Activated CD8-positive, alpha-beta memory T cell treated with anti-CD3 and anti-CD28 coated beads, Interleukin-2, amount 10 ng/mL, durations not matched to agents 7 days and 5 days (primary cell): Measurements from ENCODE around the gene TTC27. TPM values are rescaled to one million over a fixed set of nuclear protein-coding genes. Genes with fewer than 3 reads are reported as not detected.

Experiments
- ATAC-seq: fragments of 150-1000 bp; cut with Tn5 transposase; one replicate; pipeline ENCODE4 v1.10.0; 2021; ENCODE audit warnings: moderate library complexity
- CTCF ChIA-PET: fragments of 350-600 bp; sonication (Branson Sonifier 250); formaldehyde crosslinking; loops from one replicate; lab custom pipeline; 2021; ENCODE audit warnings: antibody characterized with exemption; lab: Charles Lee
- DNase-seq: peaks from one replicate; pipeline ENCODE4 v3.0.0-alpha.2; 2020
- H3K27ac Mint-ChIP-seq: one replicate; pipeline ENCODE4 v1.8.0; 2021; ENCODE audit warnings: mild to moderate bottlenecking, mixed read lengths
- H3K27me3 Mint-ChIP-seq: one replicate; pipeline ENCODE4 v1.8.0; 2021; ENCODE audit warnings: mixed read lengths
- H3K36me3 Mint-ChIP-seq: one replicate; pipeline ENCODE4 v1.8.0; 2021; ENCODE audit warnings: mild to moderate bottlenecking, mixed read lengths
- H3K4me1 Mint-ChIP-seq: one replicate; pipeline ENCODE4 v1.8.0; 2021; ENCODE audit warnings: mixed read lengths
- H3K4me3 Mint-ChIP-seq: one replicate; pipeline ENCODE4 v1.8.0; 2021; ENCODE audit warnings: mild to moderate bottlenecking, moderate library complexity, mixed read lengths
- H3K9me3 Mint-ChIP-seq: one replicate; pipeline ENCODE4 v1.8.0; 2022; ENCODE audit warnings: low read depth, mixed read lengths
- total RNA-seq, 2 experiments: library from RNA; stranded (reverse); gene quantifications; one replicate each; pipeline ENCODE4 v1.2.3, GENCODE V29; 2021

The TTC27 gene
- total RNA-seq, 2 experiments from 2014 or later, result 17.0 to 22.6 TPM

- ATAC-seq (no peak), DNase-seq (no peak)
- Mint-ChIP-seq H3K4me3 (no peak overlapping the region), H3K27me3 (no peaks in the 10 kb centered on the region), H3K9me3 (no peaks in the 10 kb centered on the region), H3K36me3 (peaks cover 41% of the 10 kb centered on the region), H3K4me1 (no peaks in the 10 kb centered on the region), H3K27ac (no peak overlapping the region)
- CTCF ChIA-PET, result interaction anchor here (0.5 kb wide), 1 partner anchor 660 kb away, joined by 3 read pairs; no protein-coding TSS in a partner anchor
These were observed 160.3 kb downstream of the TTC27 start for GRCh38 chr2:32788114-32788513.

- Mint-ChIP-seq H3K9me3 (no peaks in the 10 kb centered on the region), H3K36me3 (peaks cover 26% of the 10 kb centered on the region), H3K4me3 (no peak overlapping the region), H3K4me1 (no peaks in the 10 kb centered on the region), H3K27ac (no peak overlapping the region), H3K27me3 (no peaks in the 10 kb centered on the region)
- ATAC-seq (no peak), DNase-seq (no peak)
- CTCF ChIA-PET, result no interaction called here
These were observed 164.6 kb downstream of the TTC27 start for GRCh38 chr2:32792416-32792815.

- Mint-ChIP-seq H3K4me1 (no peaks in the 10 kb centered on the region), H3K27me3 (no peaks in the 10 kb centered on the region), H3K9me3 (no peaks in the 10 kb centered on the region), H3K4me3 (no peak overlapping the region), H3K36me3 (peaks cover 6% of the 10 kb centered on the region), H3K27ac (no peak overlapping the region)
- DNase-seq (no peak), ATAC-seq (no peak)
- CTCF ChIA-PET, result interaction anchor here (1.0 kb wide), 1 partner anchor 92 kb away, joined by 3 read pairs; no protein-coding TSS in a partner anchor
These were observed 171.0 kb downstream of the TTC27 start for GRCh38 chr2:32798829-32799228.

- DNase-seq, result no peak
- Mint-ChIP-seq H3K27ac (no peak overlapping the region), H3K4me1 (no peaks in the 10 kb centered on the region), H3K9me3 (no peaks in the 10 kb centered on the region), H3K4me3 (no peak overlapping the region), H3K36me3 (no peaks in the 10 kb centered on the region), H3K27me3 (no peaks in the 10 kb centered on the region)
- no peak for ATAC-seq
- CTCF ChIA-PET, result no interaction called here
These were observed 173.9 kb downstream of the TTC27 start for GRCh38 chr2:32801741-32802140.

GRCh38 chr2:32802877-32803276 is 175.0 kb downstream of the TTC27 start:
- Mint-ChIP-seq H3K27ac (no peak overlapping the region), H3K4me1 (no peaks in the 10 kb centered on the region), H3K4me3 (no peak overlapping the region), H3K36me3 (peaks cover 2% of the 10 kb centered on the region), H3K9me3 (no peaks in the 10 kb centered on the region), H3K27me3 (no peaks in the 10 kb centered on the region)
- CTCF ChIA-PET, result no interaction called here
- DNase-seq, result no peak
- no peak for ATAC-seq

GRCh38 chr2:32804205-32804604 is 176.4 kb downstream of the TTC27 start:
- CTCF ChIA-PET, result no interaction called here
- no peak for ATAC-seq
- no peak overlapping the region for H3K27ac Mint-ChIP-seq
- peaks cover 4% of the 10 kb centered on the region for H3K36me3 Mint-ChIP-seq
- H3K27me3 Mint-ChIP-seq, result no peaks in the 10 kb centered on the region
- no peaks in the 10 kb centered on the region for H3K4me1 Mint-ChIP-seq
- no peaks in the 10 kb centered on the region for H3K9me3 Mint-ChIP-seq
- DNase-seq, result no peak
- H3K4me3 Mint-ChIP-seq, result no peak overlapping the region

- no peaks in the 10 kb centered on the region for H3K9me3 Mint-ChIP-seq
- CTCF ChIA-PET, result no interaction called here
- no peaks in the 10 kb centered on the region for H3K4me1 Mint-ChIP-seq
- H3K27me3 Mint-ChIP-seq, result no peaks in the 10 kb centered on the region
- H3K4me3 Mint-ChIP-seq, result no peak overlapping the region
- ATAC-seq (no peak), DNase-seq (no peak)
- H3K27ac Mint-ChIP-seq, result no peak overlapping the region
- H3K36me3 Mint-ChIP-seq, result peaks cover 9% of the 10 kb centered on the region
These were observed 177.6 kb downstream of the TTC27 start for GRCh38 chr2:32805104-32806095.

GRCh38 chr2:32806857-32807256 is 179.0 kb downstream of the TTC27 start:
- no peak for ATAC-seq
- CTCF ChIA-PET, result no interaction called here

GRCh38 chr2:32807662-32808061 is 179.8 kb downstream of the TTC27 start:
- Mint-ChIP-seq H3K27ac (no peak overlapping the region), H3K4me1 (no peaks in the 10 kb centered on the region), H3K36me3 (peaks cover 17% of the 10 kb centered on the region), H3K4me3 (no peak overlapping the region), H3K27me3 (no peaks in the 10 kb centered on the region), H3K9me3 (no peaks in the 10 kb centered on the region)
- no peak for DNase-seq
- CTCF ChIA-PET, result no interaction called here
- no peak for ATAC-seq

More at GRCh38 chr2:32806857-32807256, 179.0 kb downstream of the TTC27 start:
- no peak for DNase-seq
- H3K4me3 Mint-ChIP-seq, result no peak overlapping the region
- H3K27ac Mint-ChIP-seq, result no peak overlapping the region
- H3K36me3 Mint-ChIP-seq, result peaks cover 16% of the 10 kb centered on the region
- H3K4me1 Mint-ChIP-seq, result no peaks in the 10 kb centered on the region
- H3K9me3 Mint-ChIP-seq, result no peaks in the 10 kb centered on the region
- no peaks in the 10 kb centered on the region for H3K27me3 Mint-ChIP-seq

GRCh38 chr2:32810909-32811495 is 183.2 kb downstream of the TTC27 start:
- no peaks in the 10 kb centered on the region for H3K27me3 Mint-ChIP-seq
- H3K4me1 Mint-ChIP-seq, result no peaks in the 10 kb centered on the region
- ATAC-seq (no peak), DNase-seq (no peak)
- no peak overlapping the region for H3K27ac Mint-ChIP-seq
- H3K4me3 Mint-ChIP-seq, result no peak overlapping the region
- H3K9me3 Mint-ChIP-seq, result no peaks in the 10 kb centered on the region
- peaks cover 20% of the 10 kb centered on the region for H3K36me3 Mint-ChIP-seq
- CTCF ChIA-PET, result no interaction called here

- H3K4me1 Mint-ChIP-seq, result no peaks in the 10 kb centered on the region
- no peak overlapping the region for H3K4me3 Mint-ChIP-seq
- ATAC-seq, result no peak
- DNase-seq, result no peak
- H3K27ac Mint-ChIP-seq, result no peak overlapping the region
- H3K36me3 Mint-ChIP-seq, result peaks cover 20% of the 10 kb centered on the region
- CTCF ChIA-PET, result no interaction called here
- no peaks in the 10 kb centered on the region for H3K9me3 Mint-ChIP-seq
- no peaks in the 10 kb centered on the region for H3K27me3 Mint-ChIP-seq
These were observed 183.8 kb downstream of the TTC27 start for GRCh38 chr2:32811696-32812095.

GRCh38 chr2:32812316-32812715 is 184.5 kb downstream of the TTC27 start:
- peaks cover 20% of the 10 kb centered on the region for H3K36me3 Mint-ChIP-seq
- ATAC-seq (no peak), DNase-seq (no peak)
- H3K4me3 Mint-ChIP-seq, result no peak overlapping the region
- H3K27ac Mint-ChIP-seq, result no peak overlapping the region
- H3K27me3 Mint-ChIP-seq, result no peaks in the 10 kb centered on the region
- H3K9me3 Mint-ChIP-seq, result no peaks in the 10 kb centered on the region
- CTCF ChIA-PET, result no interaction called here
- no peaks in the 10 kb centered on the region for H3K4me1 Mint-ChIP-seq

- Mint-ChIP-seq H3K27ac (no peak overlapping the region), H3K4me1 (no peaks in the 10 kb centered on the region), H3K9me3 (no peaks in the 10 kb centered on the region), H3K4me3 (no peak overlapping the region), H3K36me3 (peaks cover 2% of the 10 kb centered on the region), H3K27me3 (no peaks in the 10 kb centered on the region)
- DNase-seq (no peak), ATAC-seq (no peak)
- CTCF ChIA-PET, result no interaction called here
These were observed 192.2 kb downstream of the TTC27 start for GRCh38 chr2:32820088-32820487.

- Mint-ChIP-seq H3K4me1 (no peaks in the 10 kb centered on the region), H3K4me3 (no peak overlapping the region), H3K9me3 (no peaks in the 10 kb centered on the region), H3K36me3 (peaks cover 2% of the 10 kb centered on the region), H3K27ac (no peak overlapping the region), H3K27me3 (no peaks in the 10 kb centered on the region)
- DNase-seq (no peak), ATAC-seq (no peak)
- CTCF ChIA-PET, result no interaction called here
These were observed 192.9 kb downstream of the TTC27 start for GRCh38 chr2:32820701-32821100.
